IMR-90 (cell line): ENCODE data around the gene PAPLN.

Experiments
- CHD1 ChIP-seq: IDR thresholded peaks from 2 replicates; pipeline ENCODE4 v1.6.1; 2012; ENCODE audit warnings: low read depth, low read length, improper control_type of control experiment
- TF ChIP-seq, protein P1 (sequence below): conservative IDR thresholded peaks from 2 replicates; pipeline ENCODE4 v1.5.1; 2012; ENCODE audit warnings: mild to moderate bottlenecking, low read depth, low read length, improper control_type of control experiment

- no peak for TF ChIP-seq CHD1
- TF ChIP-seq, protein P1, sequence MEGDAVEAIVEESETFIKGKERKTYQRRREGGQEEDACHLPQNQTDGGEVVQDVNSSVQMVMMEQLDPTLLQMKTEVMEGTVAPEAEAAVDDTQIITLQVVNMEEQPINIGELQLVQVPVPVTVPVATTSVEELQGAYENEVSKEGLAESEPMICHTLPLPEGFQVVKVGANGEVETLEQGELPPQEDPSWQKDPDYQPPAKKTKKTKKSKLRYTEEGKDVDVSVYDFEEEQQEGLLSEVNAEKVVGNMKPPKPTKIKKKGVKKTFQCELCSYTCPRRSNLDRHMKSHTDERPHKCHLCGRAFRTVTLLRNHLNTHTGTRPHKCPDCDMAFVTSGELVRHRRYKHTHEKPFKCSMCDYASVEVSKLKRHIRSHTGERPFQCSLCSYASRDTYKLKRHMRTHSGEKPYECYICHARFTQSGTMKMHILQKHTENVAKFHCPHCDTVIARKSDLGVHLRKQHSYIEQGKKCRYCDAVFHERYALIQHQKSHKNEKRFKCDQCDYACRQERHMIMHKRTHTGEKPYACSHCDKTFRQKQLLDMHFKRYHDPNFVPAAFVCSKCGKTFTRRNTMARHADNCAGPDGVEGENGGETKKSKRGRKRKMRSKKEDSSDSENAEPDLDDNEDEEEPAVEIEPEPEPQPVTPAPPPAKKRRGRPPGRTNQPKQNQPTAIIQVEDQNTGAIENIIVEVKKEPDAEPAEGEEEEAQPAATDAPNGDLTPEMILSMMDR, result no peak
These were observed 27.4 kb upstream of the PAPLN start for GRCh38 chr14:73209953-73210352.
